Panc1 (cell line): ENCODE results near the gene ILK. TPM values are rescaled to one million over a fixed set of nuclear protein-coding genes. Genes with fewer than 3 reads are reported as not detected.

Experiments
- ATAC-seq: fragments of 200-7000 bp; cut with Tn5 transposase; 2 replicates; pipeline ENCODE4 v1.9.1; 2020; ENCODE audit warnings: mild to moderate bottlenecking, moderate library complexity
- BruUV-seq: library from RNA; stranded (reverse); fragments of 400-500 nt; replicated peaks from 2 replicates; lab custom pipeline; 2021; lab: Mats Ljungman, UMichigan
- CTCF ChIA-PET: fragments of 300-600 bp; sonication (Branson Sonifier 250); formaldehyde crosslinking; loops from one replicate; lab custom pipeline; 2022; ENCODE audit warnings: antibody characterized with exemption; lab: Charles Lee
- POLR2A ChIA-PET: fragments of 300-600 bp; sonication (Branson Sonifier 250); formaldehyde crosslinking; loops from one replicate; lab custom pipeline; 2022; ENCODE audit warnings: antibody characterized with exemption; lab: Charles Lee
- DNase-seq: peaks from one replicate; pipeline ENCODE4 v3.0.0-alpha.2; 2010; ENCODE audit warnings: low read depth, low spot score
- H3K27ac ChIP-seq: 2 replicates; pipeline ENCODE4 v1.5.1; 2011; ENCODE audit warnings: mild to moderate bottlenecking, low read length, inconsistent platforms
- H3K27me3 ChIP-seq: fragments of 200-500 bp; sonication (Bioruptor generic); 2 replicates; pipeline ENCODE4 v1.6.0; 2014; ENCODE audit warnings: low read length, inconsistent platforms; ENCODE audit not compliant: control insufficient read depth, insufficient read depth
- H3K36me3 ChIP-seq: fragments of 200-500 bp; sonication (Bioruptor generic); 2 replicates; pipeline ENCODE4 v1.5.1; 2014; ENCODE audit warnings: inconsistent platforms, mild to moderate bottlenecking, low read length, moderate library complexity; ENCODE audit not compliant: control insufficient read depth, insufficient read depth
- H3K4me1 ChIP-seq: 2 replicates; pipeline ENCODE4 v1.5.1; 2011; ENCODE audit warnings: inconsistent platforms, mild to moderate bottlenecking, low read length, moderate library complexity; ENCODE audit not compliant: control insufficient read depth, insufficient read depth
- H3K4me3 ChIP-seq, 2 experiments: 2 replicates each; pipeline ENCODE4 v1.5.1; 2011 to 2012; ENCODE audit warnings: low read depth in 2 of 2, low read length in 2 of 2, mild to moderate bottlenecking in 2 of 2, inconsistent platforms in 1 of 2, moderate library complexity in 1 of 2
- H3K9me3 ChIP-seq: fragments of 200-500 bp; sonication (Bioruptor generic); 2 replicates; pipeline ENCODE4 v1.5.1; 2014; ENCODE audit warnings: low read depth, mild to moderate bottlenecking, inconsistent platforms, low read length, moderate library complexity; ENCODE audit not compliant: control insufficient read depth, insufficient read depth
- POLR2AphosphoS5 ChIP-seq: IDR thresholded peaks from 2 replicates; pipeline ENCODE4 v1.6.1; 2012; ENCODE audit warnings: mild to moderate bottlenecking, low read depth, low read length, moderate library complexity
- SIN3A ChIP-seq: IDR thresholded peaks from 2 replicates; pipeline ENCODE4 v1.6.1; 2012; ENCODE audit warnings: low read depth, mild to moderate bottlenecking, low read length, moderate library complexity, borderline replicate concordance; ENCODE audit not compliant: insufficient read depth
- TCF7L2 ChIP-seq: IDR thresholded peaks from 2 replicates; pipeline ENCODE4 v1.6.1; 2011; ENCODE audit warnings: mild to moderate bottlenecking, low read depth, low read length, inconsistent platforms
- in situ Hi-C: cut with HindIII; loops from 2 replicates; pipeline ENCODE4 v1.10.0; 2016; ENCODE audit warnings: low sequenced_read_pairs, low pct_unique_long_range_greater_than_20kb
- intact Hi-C: fragments of 100-400 bp; cut with micrococcal nuclease; formaldehyde crosslinking; loops from one replicate; pipeline ENCODE4 v1.10.0; 2022; ENCODE audit not compliant: unreplicated experiment
- total RNA-seq: library from RNA; stranded (reverse); gene quantifications from one replicate; pipeline ENCODE4 v1.2.1, GENCODE V29; 2021; ENCODE audit not compliant: unreplicated experiment
- TF ChIP-seq, protein P1 (sequence below): fragments of 450-650 bp; IDR thresholded peaks from 2 replicates; pipeline ENCODE4 v1.5.1; 2017; ENCODE audit warnings: mild to moderate bottlenecking
- TF ChIP-seq, protein P2 (sequence below), 2 experiments: IDR thresholded peaks; 2 replicates each; pipeline ENCODE4 v1.6.1; 2011 to 2012; ENCODE audit warnings: low read depth in 2 of 2, control low read depth in 1 of 2, low read length in 1 of 2, mild to moderate bottlenecking in 1 of 2, moderate library complexity in 1 of 2; ENCODE audit not compliant: insufficient read depth in 1 of 2

The ILK gene
- total RNA-seq, 1 experiment from 2014 or later: 204 TPM

GRCh38 chr11:6598555-6598954 lies 5.0 kb upstream of the ILK start:
- DNase-seq: no peak
- H3K36me3 ChIP-seq: peaks cover 17% of the 10 kb centered on the region
- CTCF ChIA-PET: no interaction called here

GRCh38 chr11:6599449-6599848 lies 4.1 kb upstream of the ILK start:
- peaks cover 12% of the 10 kb centered on the region for H3K36me3 ChIP-seq
- no peak overlapping the region for H3K27ac ChIP-seq
- ATAC-seq (no peak), DNase-seq (no peak)
- in situ Hi-C loops (no loop called here), intact Hi-C loops (loop anchor here (5.0 kb wide), 1 partner anchor 67 kb away; no protein-coding TSS in a partner anchor)
- CTCF ChIA-PET: no interaction called here
- BruUV-seq: no TSS peak
- peaks cover 8% of the 10 kb centered on the region for H3K4me1 ChIP-seq
- POLR2A ChIA-PET: interaction anchor here (0.6 kb wide), 1 partner anchor 103 kb away, joined by 8 read pairs; the partner anchor contains the start of gene DNHD1
- no peaks in the 10 kb centered on the region for H3K9me3 ChIP-seq
- H3K27me3 ChIP-seq: no peaks in the 10 kb centered on the region
- TF ChIP-seq SIN3A (no peak), TCF7L2 (no peak), POLR2AphosphoS5 (no peak)
- TF ChIP-seq, protein P1, sequence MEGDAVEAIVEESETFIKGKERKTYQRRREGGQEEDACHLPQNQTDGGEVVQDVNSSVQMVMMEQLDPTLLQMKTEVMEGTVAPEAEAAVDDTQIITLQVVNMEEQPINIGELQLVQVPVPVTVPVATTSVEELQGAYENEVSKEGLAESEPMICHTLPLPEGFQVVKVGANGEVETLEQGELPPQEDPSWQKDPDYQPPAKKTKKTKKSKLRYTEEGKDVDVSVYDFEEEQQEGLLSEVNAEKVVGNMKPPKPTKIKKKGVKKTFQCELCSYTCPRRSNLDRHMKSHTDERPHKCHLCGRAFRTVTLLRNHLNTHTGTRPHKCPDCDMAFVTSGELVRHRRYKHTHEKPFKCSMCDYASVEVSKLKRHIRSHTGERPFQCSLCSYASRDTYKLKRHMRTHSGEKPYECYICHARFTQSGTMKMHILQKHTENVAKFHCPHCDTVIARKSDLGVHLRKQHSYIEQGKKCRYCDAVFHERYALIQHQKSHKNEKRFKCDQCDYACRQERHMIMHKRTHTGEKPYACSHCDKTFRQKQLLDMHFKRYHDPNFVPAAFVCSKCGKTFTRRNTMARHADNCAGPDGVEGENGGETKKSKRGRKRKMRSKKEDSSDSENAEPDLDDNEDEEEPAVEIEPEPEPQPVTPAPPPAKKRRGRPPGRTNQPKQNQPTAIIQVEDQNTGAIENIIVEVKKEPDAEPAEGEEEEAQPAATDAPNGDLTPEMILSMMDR: no peak
- TF ChIP-seq, protein P2, sequence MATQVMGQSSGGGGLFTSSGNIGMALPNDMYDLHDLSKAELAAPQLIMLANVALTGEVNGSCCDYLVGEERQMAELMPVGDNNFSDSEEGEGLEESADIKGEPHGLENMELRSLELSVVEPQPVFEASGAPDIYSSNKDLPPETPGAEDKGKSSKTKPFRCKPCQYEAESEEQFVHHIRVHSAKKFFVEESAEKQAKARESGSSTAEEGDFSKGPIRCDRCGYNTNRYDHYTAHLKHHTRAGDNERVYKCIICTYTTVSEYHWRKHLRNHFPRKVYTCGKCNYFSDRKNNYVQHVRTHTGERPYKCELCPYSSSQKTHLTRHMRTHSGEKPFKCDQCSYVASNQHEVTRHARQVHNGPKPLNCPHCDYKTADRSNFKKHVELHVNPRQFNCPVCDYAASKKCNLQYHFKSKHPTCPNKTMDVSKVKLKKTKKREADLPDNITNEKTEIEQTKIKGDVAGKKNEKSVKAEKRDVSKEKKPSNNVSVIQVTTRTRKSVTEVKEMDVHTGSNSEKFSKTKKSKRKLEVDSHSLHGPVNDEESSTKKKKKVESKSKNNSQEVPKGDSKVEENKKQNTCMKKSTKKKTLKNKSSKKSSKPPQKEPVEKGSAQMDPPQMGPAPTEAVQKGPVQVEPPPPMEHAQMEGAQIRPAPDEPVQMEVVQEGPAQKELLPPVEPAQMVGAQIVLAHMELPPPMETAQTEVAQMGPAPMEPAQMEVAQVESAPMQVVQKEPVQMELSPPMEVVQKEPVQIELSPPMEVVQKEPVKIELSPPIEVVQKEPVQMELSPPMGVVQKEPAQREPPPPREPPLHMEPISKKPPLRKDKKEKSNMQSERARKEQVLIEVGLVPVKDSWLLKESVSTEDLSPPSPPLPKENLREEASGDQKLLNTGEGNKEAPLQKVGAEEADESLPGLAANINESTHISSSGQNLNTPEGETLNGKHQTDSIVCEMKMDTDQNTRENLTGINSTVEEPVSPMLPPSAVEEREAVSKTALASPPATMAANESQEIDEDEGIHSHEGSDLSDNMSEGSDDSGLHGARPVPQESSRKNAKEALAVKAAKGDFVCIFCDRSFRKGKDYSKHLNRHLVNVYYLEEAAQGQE (IDR thresholded peaks at IDR 0.05; ENCODE audit: insufficient read depth in 1 of 2, low read depth in 2 of 2, low read length in 1 of 2): no peak
- no peak overlapping the region for H3K4me3 ChIP-seq

More at GRCh38 chr11:6598555-6598954, 5.0 kb upstream of the ILK start:
- no peak for ATAC-seq
- Histone ChIP-seq H3K27ac (no peak overlapping the region), H3K4me1 (peaks cover 8% of the 10 kb centered on the region), H3K4me3 (no peak overlapping the region), H3K27me3 (no peaks in the 10 kb centered on the region), H3K9me3 (no peaks in the 10 kb centered on the region)
- no TSS peak for BruUV-seq
- in situ Hi-C loops: no loop called here
- intact Hi-C loops: loop anchor here (5.0 kb wide), 1 partner anchor 66 kb away; no protein-coding TSS in a partner anchor
- POLR2A ChIA-PET: no interaction called here
- TF ChIP-seq, protein P1: no peak
- TF ChIP-seq POLR2AphosphoS5 (no peak), SIN3A (no peak), TCF7L2 (no peak)
- TF ChIP-seq, protein P2 (IDR thresholded peaks at IDR 0.05; ENCODE audit: insufficient read depth in 1 of 2, low read depth in 2 of 2, low read length in 1 of 2): no peak
